IPS-NIHi7 (cell line): ENCODE data around the gene OGA.
A peak's percentile ranks its signal among the peaks of the same experiment; 100 is the strongest.

Experiments used
- DNase-seq: peaks from one replicate; pipeline ENCODE4 v3.0.0; 2012; ENCODE audit warnings: mixed read lengths; ENCODE audit errors: extremely low spot score

OGA gene

GRCh38 chr10:101759309-101760247, 58.7 kb downstream of the OGA start:
- peak; percentile 61 for DNase-seq

- DNase-seq: no peak
These were observed 59.4 kb downstream of the OGA start for GRCh38 chr10:101758858-101759257.

DNA sequence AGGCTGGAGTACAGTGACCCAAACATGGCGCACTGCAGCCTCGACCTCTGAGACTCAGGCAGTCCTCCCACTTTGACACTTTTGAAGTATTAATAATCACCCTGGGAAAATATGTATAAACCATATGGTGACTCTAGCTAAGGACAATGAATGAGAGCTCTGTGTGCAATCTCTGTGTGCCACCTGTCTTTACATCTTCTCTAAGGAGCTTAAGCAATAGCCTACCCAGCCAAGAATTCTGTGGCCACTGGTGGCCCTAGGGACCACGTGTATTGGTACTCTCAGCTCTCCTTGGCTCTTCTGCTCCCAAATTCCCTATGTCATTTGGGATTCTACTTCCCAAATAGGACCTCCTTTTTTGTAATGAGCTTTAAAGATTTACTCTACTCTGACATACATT, 66.0 kb downstream of the OGA start:
- DNase-seq: no peak

- peak; percentile 87 for DNase-seq
These were observed 68.9 kb downstream of the OGA start for GRCh38 chr10:101749047-101750016.

DNA sequence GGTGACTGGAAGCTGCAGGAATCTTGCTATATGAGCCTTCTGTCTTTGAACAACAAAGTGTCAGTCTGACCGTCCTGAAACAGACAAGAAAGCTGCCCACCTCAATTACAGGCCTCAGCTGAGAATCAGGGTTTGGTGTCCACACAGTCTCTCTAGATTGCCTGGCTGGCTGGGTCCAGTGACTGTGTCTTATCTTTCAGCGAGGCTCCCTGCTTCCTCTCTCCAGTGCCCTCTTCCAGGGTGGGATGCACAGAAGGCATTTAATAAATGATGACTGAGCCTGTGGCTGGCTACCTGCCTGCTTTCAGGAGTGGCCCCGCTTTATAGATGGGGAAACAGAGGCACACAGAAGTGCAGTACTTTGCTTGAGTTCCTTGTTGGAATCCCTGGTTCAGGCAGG, 69.7 kb downstream of the OGA start:
- no peak for DNase-seq

GRCh38 chr10:101745074-101745696, 73.1 kb downstream of the OGA start:
- no peak for DNase-seq

DNA sequence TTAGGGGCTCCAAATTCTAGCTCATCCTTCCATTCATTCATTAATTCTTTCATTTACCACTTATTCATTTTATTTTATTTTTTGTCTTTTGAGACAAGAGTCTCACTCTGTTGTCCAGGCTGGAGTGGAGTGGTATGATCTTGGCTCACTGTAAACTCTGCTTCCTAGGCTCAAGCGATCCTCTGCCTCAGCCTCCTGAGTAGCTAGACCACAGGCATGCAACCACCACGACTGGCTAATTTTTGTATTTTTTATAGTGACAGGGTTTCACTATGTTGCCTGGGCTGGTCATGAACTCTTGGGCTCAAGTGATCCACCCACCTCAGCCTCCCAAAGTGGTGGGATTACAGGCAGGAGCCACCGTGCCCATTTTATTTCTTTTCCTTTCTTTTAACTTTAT, 74.0 kb downstream of the OGA start:
- DNase-seq: no peak

- no peak for DNase-seq
These were observed 76.3 kb downstream of the OGA start for GRCh38 chr10:101741938-101742337.

- DNase-seq: no peak
These were observed 81.6 kb downstream of the OGA start for GRCh38 chr10:101736666-101737065.
